Central memory CD8-positive, alpha-beta T cell (primary cell): ENCODE measurements around the gene KHDC4.

ENCODE experiments used
- ATAC-seq: fragments of 150-1000 bp; cut with Tn5 transposase; replicated peaks from 2 replicates; pipeline ENCODE4 v1.10.0; 2022; ENCODE audit warnings: mild to moderate bottlenecking, moderate FRiP score, moderate number of reproducible peaks; ENCODE audit not compliant: poor library complexity, severe bottlenecking; ENCODE audit errors: extremely low read depth
- DNase-seq, 2 donors: peaks; one replicate each; pipeline ENCODE4 v3.0.0; 2021; ENCODE audit warnings: low spot score in 2 of 2
- H3K27ac Mint-ChIP-seq: one replicate; pipeline ENCODE4 v1.8.0; 2022; ENCODE audit warnings: low read depth, mild to moderate bottlenecking, moderate library complexity, mixed read lengths
- H3K27me3 Mint-ChIP-seq: one replicate; pipeline ENCODE4 v1.8.0; 2022; ENCODE audit warnings: mixed read lengths
- H3K36me3 Mint-ChIP-seq: one replicate; pipeline ENCODE4 v1.8.0; 2022; ENCODE audit warnings: mild to moderate bottlenecking, moderate library complexity, mixed read lengths; ENCODE audit not compliant: insufficient read depth
- H3K4me1 Mint-ChIP-seq: one replicate; pipeline ENCODE4 v1.8.0; 2022; ENCODE audit warnings: mixed read lengths
- H3K4me3 Mint-ChIP-seq: one replicate; pipeline ENCODE4 v1.8.0; 2022; ENCODE audit warnings: mild to moderate bottlenecking, moderate library complexity, mixed read lengths
- H3K9me3 Mint-ChIP-seq: one replicate; pipeline ENCODE4 v1.8.0; 2022; ENCODE audit warnings: mixed read lengths

Gene KHDC4

GRCh38 chr1:155882235-155882634 is 52.0 kb downstream of the KHDC4 start:
- DNase-seq (no peak), ATAC-seq (no peak)
- Mint-ChIP-seq H3K27ac (no peak overlapping the region), H3K4me3 (no peak overlapping the region), H3K36me3 (peaks cover 39% of the 10 kb centered on the region), H3K9me3 (no peaks in the 10 kb centered on the region), H3K27me3 (no peaks in the 10 kb centered on the region), H3K4me1 (no peaks in the 10 kb centered on the region)

- Mint-ChIP-seq H3K27me3 (no peaks in the 10 kb centered on the region), H3K27ac (no peak overlapping the region), H3K36me3 (peaks cover 32% of the 10 kb centered on the region), H3K4me1 (no peaks in the 10 kb centered on the region), H3K4me3 (no peak overlapping the region), H3K9me3 (no peaks in the 10 kb centered on the region)
- DNase-seq, result no peak
- ATAC-seq, result no peak
Measured at GRCh38 chr1:155880950-155881349, 53.3 kb downstream of the KHDC4 start.

GRCh38 chr1:155880251-155880650 is 54.0 kb downstream of the KHDC4 start:
- H3K27me3 Mint-ChIP-seq, result no peaks in the 10 kb centered on the region
- H3K27ac Mint-ChIP-seq, result no peak overlapping the region
- H3K9me3 Mint-ChIP-seq, result no peaks in the 10 kb centered on the region
- H3K4me3 Mint-ChIP-seq, result no peak overlapping the region
- no peaks in the 10 kb centered on the region for H3K4me1 Mint-ChIP-seq
- no peak for ATAC-seq
- DNase-seq, result no peak
- H3K36me3 Mint-ChIP-seq, result peaks cover 33% of the 10 kb centered on the region

- ATAC-seq (no peak), DNase-seq (no peak)
- Mint-ChIP-seq H3K27ac (peak overlapping the region; percentile 81), H3K36me3 (peaks cover 25% of the 10 kb centered on the region), H3K4me1 (no peaks in the 10 kb centered on the region), H3K9me3 (no peaks in the 10 kb centered on the region), H3K4me3 (no peak overlapping the region), H3K27me3 (no peaks in the 10 kb centered on the region)
Measured at GRCh38 chr1:155877945-155878344, 56.3 kb downstream of the KHDC4 start.

GRCh38 chr1:155873860-155874259 is 60.4 kb downstream of the KHDC4 start:
- ATAC-seq, result no peak
- H3K36me3 Mint-ChIP-seq, result peaks cover 17% of the 10 kb centered on the region
- H3K27me3 Mint-ChIP-seq, result no peaks in the 10 kb centered on the region
- H3K4me3 Mint-ChIP-seq, result no peak overlapping the region
- no peak overlapping the region for H3K27ac Mint-ChIP-seq
- peaks cover 10% of the 10 kb centered on the region for H3K4me1 Mint-ChIP-seq
- no peaks in the 10 kb centered on the region for H3K9me3 Mint-ChIP-seq
- DNase-seq, result no peak

GRCh38 chr1:155872527-155872926 is 61.7 kb downstream of the KHDC4 start:
- H3K4me3 Mint-ChIP-seq, result no peak overlapping the region
- no peaks in the 10 kb centered on the region for H3K27me3 Mint-ChIP-seq
- no peak for ATAC-seq
- no peak overlapping the region for H3K27ac Mint-ChIP-seq
- H3K9me3 Mint-ChIP-seq, result no peaks in the 10 kb centered on the region
- peaks cover 21% of the 10 kb centered on the region for H3K36me3 Mint-ChIP-seq
- peaks cover 13% of the 10 kb centered on the region for H3K4me1 Mint-ChIP-seq
- no peak for DNase-seq

- peaks cover 17% of the 10 kb centered on the region for H3K4me1 Mint-ChIP-seq
- ATAC-seq, result no peak
- peaks cover 23% of the 10 kb centered on the region for H3K36me3 Mint-ChIP-seq
- H3K9me3 Mint-ChIP-seq, result no peaks in the 10 kb centered on the region
- no peaks in the 10 kb centered on the region for H3K27me3 Mint-ChIP-seq
- no peak overlapping the region for H3K4me3 Mint-ChIP-seq
- no peak for DNase-seq
- no peak overlapping the region for H3K27ac Mint-ChIP-seq
Measured at GRCh38 chr1:155871390-155871789, 62.8 kb downstream of the KHDC4 start.

- DNase-seq (no peak), ATAC-seq (no peak)
- Mint-ChIP-seq H3K27me3 (no peaks in the 10 kb centered on the region), H3K36me3 (peaks cover 20% of the 10 kb centered on the region), H3K4me1 (peaks cover 17% of the 10 kb centered on the region), H3K9me3 (no peaks in the 10 kb centered on the region), H3K4me3 (no peak overlapping the region), H3K27ac (no peak overlapping the region)
Measured at GRCh38 chr1:155867766-155868165, 66.4 kb downstream of the KHDC4 start.

GRCh38 chr1:155864393-155864792 is 69.8 kb downstream of the KHDC4 start:
- ATAC-seq, result no peak
- no peak for DNase-seq
- H3K36me3 Mint-ChIP-seq, result peaks cover 22% of the 10 kb centered on the region
- no peaks in the 10 kb centered on the region for H3K9me3 Mint-ChIP-seq
- H3K4me3 Mint-ChIP-seq, result no peak overlapping the region
- H3K27ac Mint-ChIP-seq, result no peak overlapping the region
- H3K4me1 Mint-ChIP-seq, result peaks cover 37% of the 10 kb centered on the region
- H3K27me3 Mint-ChIP-seq, result no peaks in the 10 kb centered on the region
